ENCODE results near the gene RSPRY1. TPM values are rescaled to one million over a fixed set of nuclear protein-coding genes. Genes with fewer than 3 reads are reported as not detected.

RSPRY1 gene
- total RNA-seq, 1 donor from 2014 or later = 46.6 TPM

GRCh38 chr16:57159447-57159846, 26.7 kb upstream of the RSPRY1 start:
- H3K4me2 ChIP-seq = no peak overlapping the region
- peaks cover 26% of the 10 kb centered on the region for H3K36me3 ChIP-seq
- H3K36me3 Mint-ChIP-seq = peaks cover 34% of the 10 kb centered on the region
- H3K27ac ChIP-seq = no peak overlapping the region
- H3F3A ChIP-seq (ENCODE audit: low read depth) = no peaks in the 10 kb centered on the region
- no peaks in the 10 kb centered on the region for H3K4me1 ChIP-seq
- no peaks in the 10 kb centered on the region for H3K4me1 Mint-ChIP-seq
- H3K79me2 ChIP-seq (ENCODE audit: low read depth) = no peaks in the 10 kb centered on the region
- H4K20me1 ChIP-seq (ENCODE audit: low read depth) = no peaks in the 10 kb centered on the region
- TF ChIP-seq EZH2phosphoT487 (IDR thresholded peaks at IDR 0.05) = no peak
- no peak for TF ChIP-seq EZH2 (IDR thresholded peaks at IDR 0.05)
- TF ChIP-seq CTCF (IDR thresholded peaks at IDR 0.05) = no peak
- no peak overlapping the region for H2AFZ ChIP-seq (replicated peaks)
- H3K9me3 ChIP-seq (ENCODE audit: low read depth) = no peaks in the 10 kb centered on the region
- H3K27me3 ChIP-seq = no peaks in the 10 kb centered on the region
- no peaks in the 10 kb centered on the region for H3K9me3 Mint-ChIP-seq
- no peak overlapping the region for H3K9ac ChIP-seq
- no peaks in the 10 kb centered on the region for H3K27me3 Mint-ChIP-seq (ENCODE audit: insufficient read depth, low read depth)
- no peak overlapping the region for H3K4me3 ChIP-seq
- DNase-seq (ENCODE audit: low spot score) = no peak
- H3K4me3 Mint-ChIP-seq = no peak overlapping the region
- H3K27ac Mint-ChIP-seq = no peak overlapping the region

- H3K9me3 Mint-ChIP-seq = no peaks in the 10 kb centered on the region
- no peaks in the 10 kb centered on the region for H3K27me3 Mint-ChIP-seq (ENCODE audit: insufficient read depth, low read depth)
- H4K20me1 ChIP-seq (ENCODE audit: low read depth) = peaks cover 14% of the 10 kb centered on the region
- no peaks in the 10 kb centered on the region for H3K27me3 ChIP-seq
- H3K36me3 Mint-ChIP-seq = peaks cover 26% of the 10 kb centered on the region
- H3K27ac ChIP-seq = no peak overlapping the region
- H3K4me2 ChIP-seq = no peak overlapping the region
- no peak overlapping the region for H3K27ac Mint-ChIP-seq
- H3K9ac ChIP-seq = no peak overlapping the region
- H3K4me1 Mint-ChIP-seq = peaks cover 5% of the 10 kb centered on the region
- DNase-seq (ENCODE audit: low spot score) = no peak
- no peak for TF ChIP-seq EZH2 (IDR thresholded peaks at IDR 0.05)
- TF ChIP-seq CTCF (IDR thresholded peaks at IDR 0.05) = no peak
- TF ChIP-seq EZH2phosphoT487 (IDR thresholded peaks at IDR 0.05) = no peak
- H3K36me3 ChIP-seq = peaks cover 20% of the 10 kb centered on the region
- no peaks in the 10 kb centered on the region for H3K79me2 ChIP-seq (ENCODE audit: low read depth)
- H3K9me3 ChIP-seq (ENCODE audit: low read depth) = no peaks in the 10 kb centered on the region
- peaks cover 8% of the 10 kb centered on the region for H3K4me1 ChIP-seq
- no peak overlapping the region for H2AFZ ChIP-seq (replicated peaks)
- no peak overlapping the region for H3K4me3 ChIP-seq
- peaks cover 2% of the 10 kb centered on the region for H3F3A ChIP-seq (ENCODE audit: low read depth)
- H3K4me3 Mint-ChIP-seq = no peak overlapping the region
Measured at GRCh38 chr16:57163842-57164241, 22.3 kb upstream of the RSPRY1 start.

- Histone ChIP-seq H3F3A (ENCODE audit: low read depth) (peaks cover 18% of the 10 kb centered on the region), H3K9me3 (ENCODE audit: low read depth) (no peaks in the 10 kb centered on the region), H3K27ac (no peak overlapping the region), H3K4me2 (no peak overlapping the region), H3K9ac (no peak overlapping the region), H3K4me3 (no peak overlapping the region), H2AFZ (replicated peaks) (no peak overlapping the region), H3K4me1 (peaks cover 14% of the 10 kb centered on the region), H4K20me1 (ENCODE audit: low read depth) (peaks cover 14% of the 10 kb centered on the region), H3K36me3 (peaks cover 20% of the 10 kb centered on the region), H3K27me3 (no peaks in the 10 kb centered on the region), H3K79me2 (ENCODE audit: low read depth) (no peaks in the 10 kb centered on the region)
- Mint-ChIP-seq H3K36me3 (peaks cover 20% of the 10 kb centered on the region), H3K27ac (no peak overlapping the region), H3K4me1 (peaks cover 14% of the 10 kb centered on the region), H3K9me3 (no peaks in the 10 kb centered on the region), H3K27me3 (ENCODE audit: insufficient read depth, low read depth) (no peaks in the 10 kb centered on the region), H3K4me3 (no peak overlapping the region)
- TF ChIP-seq EZH2 (IDR thresholded peaks at IDR 0.05) (no peak), EZH2phosphoT487 (IDR thresholded peaks at IDR 0.05) (no peak), CTCF (IDR thresholded peaks at IDR 0.05) (no peak)
- no peak for DNase-seq (ENCODE audit: low spot score)
Measured at GRCh38 chr16:57165483-57165882, 20.6 kb upstream of the RSPRY1 start.

All from neural progenitor cell (in vitro differentiated cells).